GM12878 (cell line): ENCODE data around the gene PAQR5. TPM values are rescaled to one million over a fixed set of nuclear protein-coding genes. Genes with fewer than 3 reads are reported as not detected.

Experiments used
- ATAC-seq: fragments of 200-7000 bp; cut with Tn5 transposase; 3 replicates; pipeline ENCODE4 v1.9.1; 2020; ENCODE audit warnings: mild to moderate bottlenecking, moderate library complexity
- BruUV-seq: library from RNA; stranded (reverse); fragments of 400-500 nt; replicated peaks from 2 replicates; lab custom pipeline; 2021; lab: Mats Ljungman, UMichigan
- CTCF ChIA-PET: fragments of 300-600 bp; sonication (Branson Sonifier 250); formaldehyde crosslinking; extraction: SDS; loops from one replicate; lab custom pipeline; 2021; ENCODE audit warnings: inconsistent platforms; lab: Yijun Ruan, JAX
- POLR2A ChIA-PET: fragments of 350-600 bp; formaldehyde crosslinking; extraction: SDS; loops from one replicate; lab custom pipeline; 2021; ENCODE audit warnings: inconsistent platforms; lab: Charles Lee
- RAD21 ChIA-PET: fragments of 300-600 bp; sonication (Branson Sonifier 250); formaldehyde crosslinking; loops from one replicate; lab custom pipeline; 2023; ENCODE audit warnings: antibody characterized with exemption; ENCODE audit not compliant: unreplicated experiment; lab: Charles Lee
- SMC1A ChIA-PET: fragments of 300-600 bp; sonication (Branson Sonifier 250); formaldehyde crosslinking; loops from one replicate; lab custom pipeline; 2023; ENCODE audit not compliant: unreplicated experiment, uncharacterized antibody; lab: Charles Lee
- DNase-seq: peaks from one replicate; pipeline ENCODE4 v3.0.0-alpha.2; 2011; ENCODE audit warnings: low read depth, low spot score
- FAIRE-seq: peaks from 3 replicates; lab custom pipeline; 2011; peaks lifted over from hg19 to GRCh38; lab: Jason Lieb, UNC
- H2AFZ ChIP-seq: 2 replicates; pipeline ENCODE4 v1.6.0; 2011; ENCODE audit warnings: low read depth, low read length, control low read depth; ENCODE audit not compliant: control insufficient read depth
- H3K27ac ChIP-seq: 2 replicates; pipeline ENCODE4 v1.5.1; 2011; ENCODE audit warnings: control low read depth; ENCODE audit not compliant: control insufficient read depth, insufficient read depth
- H3K27me3 ChIP-seq, 2 experiments: replicated peaks in 1 of 2; 2 replicates each; pipeline versions ENCODE4 v1.6.0 to v1.6.1; 2011; ENCODE audit warnings: low read length in 1 of 2; ENCODE audit not compliant: control insufficient read depth in 2 of 2, insufficient read depth in 2 of 2
- H3K36me3 ChIP-seq, 2 experiments: 2 replicates each; pipeline ENCODE4 v1.5.1; 2011; ENCODE audit warnings: low read length in 1 of 2; ENCODE audit not compliant: control insufficient read depth in 2 of 2, insufficient read depth in 2 of 2
- H3K4me1 ChIP-seq: 2 replicates; pipeline ENCODE4 v1.6.1; 2011; ENCODE audit warnings: mild to moderate bottlenecking, low read length, moderate library complexity, mixed read lengths; ENCODE audit not compliant: control insufficient read depth, insufficient read depth
- H3K4me2 ChIP-seq: 2 replicates; pipeline ENCODE4 v1.6.0; 2011; ENCODE audit warnings: control low read depth; ENCODE audit not compliant: control insufficient read depth, insufficient read depth
- H3K4me3 ChIP-seq: fragments of 200-600 bp; sonication (generic); 2 replicates; pipeline ENCODE4 v1.5.1; 2016
- H3K79me2 ChIP-seq: 2 replicates; pipeline ENCODE4 v1.6.0; 2011; ENCODE audit warnings: low read length; ENCODE audit not compliant: control insufficient read depth, insufficient read depth
- H3K9ac ChIP-seq: 2 replicates; pipeline ENCODE4 v1.8.0; 2011; ENCODE audit warnings: low read length, control low read depth, mixed read lengths; ENCODE audit not compliant: control insufficient read depth, insufficient read depth
- H3K9me3 ChIP-seq: replicated peaks from 3 replicates; pipeline ENCODE4 v1.5.1; 2011; ENCODE audit warnings: mild to moderate bottlenecking, low read length; ENCODE audit not compliant: control insufficient read depth, insufficient read depth
- H4K20me1 ChIP-seq: 2 replicates; pipeline ENCODE4 v1.6.0; 2011; ENCODE audit not compliant: control insufficient read depth, insufficient read depth
- BCL3 ChIP-seq: IDR thresholded peaks from 2 replicates; pipeline ENCODE4 v1.6.1; 2011; ENCODE audit warnings: borderline replicate concordance, low read depth, mild to moderate bottlenecking, moderate library complexity, low read length; ENCODE audit not compliant: insufficient read depth, poor library complexity, severe bottlenecking
- CHD4 ChIP-seq: fragments of 200-600 bp; sonication (generic); IDR thresholded peaks from 2 replicates; pipeline ENCODE4 v1.6.1; 2016; ENCODE audit warnings: mild to moderate bottlenecking
- CTCF ChIP-seq, 3 experiments: IDR thresholded peaks in 2 of 3; conservative IDR thresholded peaks in 1 of 3; 2 replicates each; pipeline ENCODE4 v1.5.1; 2011; ENCODE audit warnings: low read depth in 3 of 3, low read length in 3 of 3, mild to moderate bottlenecking in 3 of 3, control low read depth in 2 of 3, moderate library complexity in 2 of 3, inconsistent platforms in 1 of 3, mixed read lengths in 1 of 3; ENCODE audit not compliant: control insufficient read depth in 2 of 3, insufficient read depth in 1 of 3; ENCODE audit errors: extremely low read depth in 1 of 3
- EED ChIP-seq: sonication (generic); IDR thresholded peaks from 2 replicates; pipeline ENCODE4 v1.6.1; 2016; ENCODE audit warnings: antibody characterized with exemption, low read depth
- ESRRA ChIP-seq: IDR thresholded peaks from 2 replicates; pipeline ENCODE4 v1.6.1; 2012; ENCODE audit warnings: mild to moderate bottlenecking, low read length, improper control_type of control experiment
- IKZF2 ChIP-seq, 2 experiments: fragments of 450-650 bp; IDR thresholded peaks; 2 replicates each; pipeline ENCODE4 v1.6.1; 2017; ENCODE audit warnings: mild to moderate bottlenecking in 2 of 2, moderate library complexity in 2 of 2
- IRF3 ChIP-seq: fragments of 450-650 bp; IDR thresholded peaks from 2 replicates; pipeline ENCODE4 v1.6.1; 2014; ENCODE audit warnings: mild to moderate bottlenecking
- KDM1A ChIP-seq: fragments of 200-600 bp; sonication (generic); IDR thresholded peaks from 2 replicates; pipeline ENCODE4 v1.6.1; 2016; ENCODE audit warnings: borderline replicate concordance
- MEF2A ChIP-seq: IDR thresholded peaks from 2 replicates; pipeline ENCODE4 v1.6.1; 2011; ENCODE audit warnings: low read depth, mild to moderate bottlenecking, low read length, moderate library complexity; ENCODE audit not compliant: insufficient read depth
- PAX5 ChIP-seq: IDR thresholded peaks from 2 replicates; pipeline ENCODE4 v1.6.1; 2011; ENCODE audit warnings: low read depth, low read length, borderline replicate concordance
- SMC3 ChIP-seq: IDR thresholded peaks from 2 replicates; pipeline ENCODE4 v1.6.1; 2011; ENCODE audit warnings: low read length, improper control_type of control experiment, borderline replicate concordance
- SRF ChIP-seq, 2 experiments: IDR thresholded peaks; 2 replicates each; pipeline ENCODE4 v1.6.1; 2011; ENCODE audit warnings: low read depth in 2 of 2, low read length in 2 of 2, mild to moderate bottlenecking in 1 of 2, moderate library complexity in 1 of 2
- in situ Hi-C: fragments of 300-500 bp; cut with MboI; formaldehyde crosslinking; loops from 9 replicates; pipeline ENCODE4 v1.14.3; 2018; ENCODE audit warnings: mixed read lengths
- intact Hi-C: fragments of 100-400 bp; cut with micrococcal nuclease; formaldehyde crosslinking; loops from one replicate; pipeline ENCODE4 v1.14.2; 2022; ENCODE audit not compliant: unreplicated experiment
- polyA plus RNA-seq, 11 experiments: library from polyadenylated mRNA; depleted of rRNA in 4 of 11; unstranded in 6 of 11; stranded (reverse) in 5 of 11; fragments of >200 nt; fragmentation: Nextera tagmentation in 4 of 11; fragmentation: Illumina TruSeq in 1 of 11; extraction: Ambion mirVana in 4 of 11; extraction: Trizol in 1 of 11; gene quantifications; 1 replicate in 1 of 11; 2 replicates in 10 of 11; pipeline versions ENCODE4 v1.2.1 to v1.2.3, GENCODE V29; 2011 to 2016; ENCODE audit warnings: inconsistent platforms in 2 of 11, missing spikeins in 2 of 11, low read depth in 1 of 11
- total RNA-seq, 4 experiments: library from RNA; depleted of rRNA in 3 of 4; stranded (reverse); fragments of >200 nt in 3 of 4; fragmentation: Illumina TruSeq in 1 of 4; extraction: Trizol in 1 of 4; gene quantifications; 2 replicates each; pipeline versions ENCODE4 v1.2.1 to v1.2.3, GENCODE V29; 2013 to 2021
- TF ChIP-seq, protein P1 (sequence below): IDR thresholded peaks from 2 replicates; pipeline ENCODE4 v1.6.1; 2012; ENCODE audit warnings: mild to moderate bottlenecking, low read depth, low read length
- TF ChIP-seq, protein P2 (sequence below): fragments of 450-650 bp; IDR thresholded peaks from 2 replicates; pipeline ENCODE4 v1.6.1; 2018; ENCODE audit warnings: borderline replicate concordance, mild to moderate bottlenecking; ENCODE audit not compliant: partially characterized antibody

PAQR5 gene
- total and polyA plus RNA-seq, 10 of the 15 experiments (the other 5 are each of a cell fraction or from before 2014, with no cell fraction given), result 0.02 to 0.03 TPM; not detected in 8

- Histone ChIP-seq H3K9me3 (no peaks in the 10 kb centered on the region), H3K4me3 (no peak overlapping the region), H3K79me2 (peaks cover 13% of the 10 kb centered on the region), H4K20me1 (no peaks in the 10 kb centered on the region), H3K4me2 (no peak overlapping the region), H2AFZ (no peak overlapping the region), H3K27me3 (no peaks in the 10 kb centered on the region), H3K27ac (no peak overlapping the region), H3K4me1 (no peaks in the 10 kb centered on the region), H3K36me3 (peaks cover 5 to 23% of the 10 kb centered on the region in 2 experiments), H3K9ac (no peak overlapping the region)
- ATAC-seq (no peak), FAIRE-seq (no peak), DNase-seq (no peak)
- POLR2A ChIA-PET, result interaction anchor here (0.9 kb wide), 1 partner anchor 33 kb away, joined by 3 read pairs; no protein-coding TSS in a partner anchor
- CTCF ChIA-PET, result interaction anchor here (1.0 to 1.4 kb wide), 2 partner anchors 10 to 18 kb away, joined by 3 read pairs; no protein-coding TSS in a partner anchor
- no TSS peak for BruUV-seq
- SMC1A ChIA-PET, result interaction anchor here (1.0 kb wide), 1 partner anchor 10 kb away, joined by 3 read pairs; no protein-coding TSS in a partner anchor
- RAD21 ChIA-PET, result no interaction called here
- in situ Hi-C loops, result no loop called here
- intact Hi-C loops, result no loop called here
- TF ChIP-seq SRF (IDR thresholded peaks at IDR 0.05; ENCODE audit: low read depth in 2 of 2, low read length in 2 of 2), result no peak
- TF ChIP-seq BCL3, result no peak
- no peak for TF ChIP-seq IRF3
- no peak for TF ChIP-seq MEF2A
- TF ChIP-seq KDM1A, result no peak
- TF ChIP-seq, protein P1, sequence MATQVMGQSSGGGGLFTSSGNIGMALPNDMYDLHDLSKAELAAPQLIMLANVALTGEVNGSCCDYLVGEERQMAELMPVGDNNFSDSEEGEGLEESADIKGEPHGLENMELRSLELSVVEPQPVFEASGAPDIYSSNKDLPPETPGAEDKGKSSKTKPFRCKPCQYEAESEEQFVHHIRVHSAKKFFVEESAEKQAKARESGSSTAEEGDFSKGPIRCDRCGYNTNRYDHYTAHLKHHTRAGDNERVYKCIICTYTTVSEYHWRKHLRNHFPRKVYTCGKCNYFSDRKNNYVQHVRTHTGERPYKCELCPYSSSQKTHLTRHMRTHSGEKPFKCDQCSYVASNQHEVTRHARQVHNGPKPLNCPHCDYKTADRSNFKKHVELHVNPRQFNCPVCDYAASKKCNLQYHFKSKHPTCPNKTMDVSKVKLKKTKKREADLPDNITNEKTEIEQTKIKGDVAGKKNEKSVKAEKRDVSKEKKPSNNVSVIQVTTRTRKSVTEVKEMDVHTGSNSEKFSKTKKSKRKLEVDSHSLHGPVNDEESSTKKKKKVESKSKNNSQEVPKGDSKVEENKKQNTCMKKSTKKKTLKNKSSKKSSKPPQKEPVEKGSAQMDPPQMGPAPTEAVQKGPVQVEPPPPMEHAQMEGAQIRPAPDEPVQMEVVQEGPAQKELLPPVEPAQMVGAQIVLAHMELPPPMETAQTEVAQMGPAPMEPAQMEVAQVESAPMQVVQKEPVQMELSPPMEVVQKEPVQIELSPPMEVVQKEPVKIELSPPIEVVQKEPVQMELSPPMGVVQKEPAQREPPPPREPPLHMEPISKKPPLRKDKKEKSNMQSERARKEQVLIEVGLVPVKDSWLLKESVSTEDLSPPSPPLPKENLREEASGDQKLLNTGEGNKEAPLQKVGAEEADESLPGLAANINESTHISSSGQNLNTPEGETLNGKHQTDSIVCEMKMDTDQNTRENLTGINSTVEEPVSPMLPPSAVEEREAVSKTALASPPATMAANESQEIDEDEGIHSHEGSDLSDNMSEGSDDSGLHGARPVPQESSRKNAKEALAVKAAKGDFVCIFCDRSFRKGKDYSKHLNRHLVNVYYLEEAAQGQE, result no peak
- no peak for TF ChIP-seq ESRRA
- TF ChIP-seq CTCF (IDR thresholded peaks at IDR 0.05 in 2 of 3, conservative IDR thresholded peaks at IDR 0.05 in 1 of 3; ENCODE audit: control insufficient read depth in 2 of 3, extremely low read depth in 1 of 3, insufficient read depth in 1 of 3, low read depth in 3 of 3, low read length in 3 of 3), result no peak
- no peak for TF ChIP-seq PAX5
- no peak for TF ChIP-seq SMC3
- no peak for TF ChIP-seq IKZF2 (IDR thresholded peaks at IDR 0.05)
- TF ChIP-seq, protein P2, sequence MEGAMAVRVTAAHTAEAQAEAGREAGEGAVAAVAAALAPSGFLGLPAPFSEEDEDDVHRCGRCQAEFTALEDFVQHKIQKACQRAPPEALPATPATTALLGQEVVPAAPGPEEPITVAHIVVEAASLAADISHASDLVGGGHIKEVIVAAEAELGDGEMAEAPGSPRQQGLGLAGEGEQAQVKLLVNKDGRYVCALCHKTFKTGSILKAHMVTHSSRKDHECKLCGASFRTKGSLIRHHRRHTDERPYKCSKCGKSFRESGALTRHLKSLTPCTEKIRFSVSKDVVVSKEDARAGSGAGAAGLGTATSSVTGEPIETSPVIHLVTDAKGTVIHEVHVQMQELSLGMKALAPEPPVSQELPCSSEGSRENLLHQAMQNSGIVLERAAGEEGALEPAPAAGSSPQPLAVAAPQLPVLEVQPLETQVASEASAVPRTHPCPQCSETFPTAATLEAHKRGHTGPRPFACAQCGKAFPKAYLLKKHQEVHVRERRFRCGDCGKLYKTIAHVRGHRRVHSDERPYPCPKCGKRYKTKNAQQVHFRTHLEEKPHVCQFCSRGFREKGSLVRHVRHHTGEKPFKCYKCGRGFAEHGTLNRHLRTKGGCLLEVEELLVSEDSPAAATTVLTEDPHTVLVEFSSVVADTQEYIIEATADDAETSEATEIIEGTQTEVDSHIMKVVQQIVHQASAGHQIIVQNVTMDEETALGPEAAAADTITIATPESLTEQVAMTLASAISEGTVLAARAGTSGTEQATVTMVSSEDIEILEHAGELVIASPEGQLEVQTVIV, result no peak
- no peak for TF ChIP-seq CHD4
- TF ChIP-seq EED, result no peak
These were observed 122.8 kb downstream of the PAQR5 start for GRCh38 chr15:69421498-69421897.
